CD4-positive, alpha-beta T cell (primary cell): ENCODE results near the gene AKAP12. TPM values are rescaled to one million over a fixed set of nuclear protein-coding genes. Genes with fewer than 3 reads are reported as not detected.
A peak's percentile ranks its signal among the peaks of the same experiment; 100 is the strongest.

Experiments used
- ATAC-seq: fragments of 200-7000 bp; cut with Tn5 transposase; one replicate; pipeline ENCODE4 v1.10.0; 2022; ENCODE audit warnings: mild to moderate bottlenecking; ENCODE audit not compliant: poor library complexity
- CTCF ChIA-PET: fragments of 350-600 bp; sonication (Branson Sonifier 250); formaldehyde crosslinking; loops from one replicate; lab custom pipeline; 2021; ENCODE audit warnings: antibody characterized with exemption, inconsistent platforms; lab: Charles Lee
- POLR2A ChIA-PET: fragments of 350-600 bp; sonication (Branson Sonifier 250); formaldehyde crosslinking; loops from one replicate; lab custom pipeline; 2021; ENCODE audit warnings: antibody characterized with exemption, inconsistent platforms; lab: Charles Lee
- DNase-seq, 14 experiments: peaks; one replicate each; pipeline ENCODE4 v3.0.0-alpha.2; 2013 to 2020; ENCODE audit warnings: mixed read lengths in 2 of 14
- H3K27ac ChIP-seq, 2 donors: one replicate each; pipeline versions ENCODE4 v1.5.1 to v1.7.0; 2013; ENCODE audit warnings: low read length in 2 of 2, low read depth in 1 of 2, mild to moderate bottlenecking in 1 of 2
- H3K27me3 ChIP-seq, 2 experiments: 1 replicate in 1 of 2; 2 replicates in 1 of 2; pipeline versions ENCODE4 v1.6.1 to v1.7.0; 2013; ENCODE audit warnings: low read length in 2 of 2, control low read depth in 1 of 2, mild to moderate bottlenecking in 1 of 2, moderate library complexity in 1 of 2; ENCODE audit not compliant: insufficient read depth in 2 of 2, control insufficient read depth in 1 of 2
- H3K36me3 ChIP-seq: one replicate; pipeline ENCODE4 v1.6.1; 2013; ENCODE audit warnings: low read length, control low read depth; ENCODE audit not compliant: insufficient read depth
- H3K4me1 ChIP-seq: one replicate; pipeline ENCODE4 v1.6.1; 2013; ENCODE audit warnings: low read length, control low read depth; ENCODE audit not compliant: insufficient read depth
- H3K4me3 ChIP-seq: one replicate; pipeline ENCODE4 v1.5.1; 2013; ENCODE audit warnings: mild to moderate bottlenecking, low read length, moderate library complexity
- H3K9me3 ChIP-seq, 2 experiments: 1 replicate in 1 of 2; 2 replicates in 1 of 2; pipeline versions ENCODE4 v1.6.1 to v1.7.0; 2013; ENCODE audit warnings: low read length in 2 of 2, mild to moderate bottlenecking in 2 of 2, control low read depth in 1 of 2, moderate library complexity in 1 of 2; ENCODE audit not compliant: control insufficient read depth in 1 of 2, insufficient read depth in 1 of 2
- H3K27ac Mint-ChIP-seq: one replicate; pipeline ENCODE4 v1.8.0; 2020; ENCODE audit warnings: mixed read lengths
- H3K27me3 Mint-ChIP-seq: one replicate; pipeline ENCODE4 v1.8.0; 2021; ENCODE audit warnings: mixed read lengths
- H3K36me3 Mint-ChIP-seq: one replicate; pipeline ENCODE4 v1.8.0; 2021; ENCODE audit warnings: low read depth, mixed read lengths
- H3K4me1 Mint-ChIP-seq: one replicate; pipeline ENCODE4 v1.8.0; 2021; ENCODE audit warnings: low read depth, mixed read lengths
- H3K4me3 Mint-ChIP-seq: one replicate; pipeline ENCODE4 v1.8.0; 2020; ENCODE audit warnings: mild to moderate bottlenecking, mixed read lengths
- H3K9me3 Mint-ChIP-seq: one replicate; pipeline ENCODE4 v1.8.0; 2020; ENCODE audit warnings: mixed read lengths
- intact Hi-C, 2 experiments: fragments of 100-400 bp; cut with DNase I in 1 of 2; cut with micrococcal nuclease in 1 of 2; formaldehyde crosslinking; loops; one replicate each; pipeline versions ENCODE4 v1.15.1 to v1.9.0; 2023 to 2025; cut with DNase I, micrococcal nuclease
- total RNA-seq, 174 experiments: library from RNA in 2 of 174; stranded (reverse) in 2 of 174; gene quantifications; one replicate each; pipeline ENCODE4 v1.2.3 and lab custom pipeline; 2021 to 2026
- TF ChIP-seq, protein P1 (sequence below): fragments of 200-600 bp; IDR thresholded peaks from one replicate; pipeline ENCODE4 v1.8.0; 2022; ENCODE audit warnings: antibody characterized with exemption, mild to moderate bottlenecking

AKAP12 gene
- total RNA-seq, 2 experiments from 2014 or later = 0.03 to 0.05 TPM

DNA sequence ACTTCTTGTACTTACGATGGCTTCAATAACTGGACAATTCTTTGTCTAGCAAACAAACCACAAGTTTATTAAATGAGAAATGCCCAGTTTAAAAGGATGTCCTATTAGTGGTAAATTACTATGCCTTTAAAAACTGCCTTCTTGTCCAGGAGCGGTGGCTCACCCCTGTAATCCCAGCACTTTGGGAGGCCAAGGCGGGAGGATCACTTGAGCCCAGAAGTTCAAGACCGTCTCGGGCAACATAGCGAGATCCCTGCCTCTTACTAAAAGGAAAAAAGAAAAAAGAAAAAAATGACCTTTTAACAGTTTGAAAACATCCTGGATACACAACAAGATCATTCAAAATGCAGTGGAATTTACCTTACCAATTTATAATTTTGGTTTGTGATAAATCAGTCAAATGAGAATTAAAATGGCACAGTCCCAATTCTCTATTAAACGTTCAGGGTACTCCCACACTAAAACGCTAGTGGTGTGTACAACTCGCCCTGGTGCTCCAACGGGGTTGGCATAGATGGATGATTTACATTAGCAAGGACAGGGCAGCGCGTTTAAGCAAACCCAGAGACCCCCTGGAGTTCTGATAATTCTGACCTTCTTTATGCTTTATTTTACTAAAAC, 149.3 kb downstream of the AKAP12 start:
- Histone ChIP-seq H3K27me3 (no peaks in the 10 kb centered on the region), H3K9me3 (no peaks in the 10 kb centered on the region), H3K27ac (peak overlapping the region; percentile 86 to 90), H3K4me1 (peaks cover 46% of the 10 kb centered on the region), H3K36me3 (peaks cover 6% of the 10 kb centered on the region), H3K4me3 (peak overlapping the region; percentile 88)
- TF ChIP-seq, protein P1, sequence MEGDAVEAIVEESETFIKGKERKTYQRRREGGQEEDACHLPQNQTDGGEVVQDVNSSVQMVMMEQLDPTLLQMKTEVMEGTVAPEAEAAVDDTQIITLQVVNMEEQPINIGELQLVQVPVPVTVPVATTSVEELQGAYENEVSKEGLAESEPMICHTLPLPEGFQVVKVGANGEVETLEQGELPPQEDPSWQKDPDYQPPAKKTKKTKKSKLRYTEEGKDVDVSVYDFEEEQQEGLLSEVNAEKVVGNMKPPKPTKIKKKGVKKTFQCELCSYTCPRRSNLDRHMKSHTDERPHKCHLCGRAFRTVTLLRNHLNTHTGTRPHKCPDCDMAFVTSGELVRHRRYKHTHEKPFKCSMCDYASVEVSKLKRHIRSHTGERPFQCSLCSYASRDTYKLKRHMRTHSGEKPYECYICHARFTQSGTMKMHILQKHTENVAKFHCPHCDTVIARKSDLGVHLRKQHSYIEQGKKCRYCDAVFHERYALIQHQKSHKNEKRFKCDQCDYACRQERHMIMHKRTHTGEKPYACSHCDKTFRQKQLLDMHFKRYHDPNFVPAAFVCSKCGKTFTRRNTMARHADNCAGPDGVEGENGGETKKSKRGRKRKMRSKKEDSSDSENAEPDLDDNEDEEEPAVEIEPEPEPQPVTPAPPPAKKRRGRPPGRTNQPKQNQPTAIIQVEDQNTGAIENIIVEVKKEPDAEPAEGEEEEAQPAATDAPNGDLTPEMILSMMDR = no peak
- CTCF ChIA-PET = interaction anchor here (0.9 to 1.2 kb wide), 3 partner anchors 10 to 18 kb away, joined by 3 read pairs; no protein-coding TSS in a partner anchor
- ATAC-seq (no peak), DNase-seq (peak in 4 of 14 experiments; percentile 21 to 51 (median 41))
- peaks cover 4% of the 10 kb centered on the region for H3K27me3 Mint-ChIP-seq
- no peaks in the 10 kb centered on the region for H3K9me3 Mint-ChIP-seq
- POLR2A ChIA-PET = interaction anchor here (0.8 to 4.2 kb wide), 27 partner anchors 9 to 1672 kb away, joined by 3 to 108 read pairs (median 5); partner anchors contain the start of genes FBXO5, MTHFD1L and RMND1
- intact Hi-C loops = loop anchor here (1.0 to 10.0 kb wide), 4 partner anchors 16 to 1844 kb away; partner anchors contain the start of genes FBXO5 (in 1 of the 2) and PPIL4 (in 1 of the 2)
- peak overlapping the region; percentile 93 for H3K4me3 Mint-ChIP-seq
- H3K36me3 Mint-ChIP-seq = peaks cover 28% of the 10 kb centered on the region
- H3K4me1 Mint-ChIP-seq = peaks cover 77% of the 10 kb centered on the region
- H3K27ac Mint-ChIP-seq = peak overlapping the region; percentile 97

DNA sequence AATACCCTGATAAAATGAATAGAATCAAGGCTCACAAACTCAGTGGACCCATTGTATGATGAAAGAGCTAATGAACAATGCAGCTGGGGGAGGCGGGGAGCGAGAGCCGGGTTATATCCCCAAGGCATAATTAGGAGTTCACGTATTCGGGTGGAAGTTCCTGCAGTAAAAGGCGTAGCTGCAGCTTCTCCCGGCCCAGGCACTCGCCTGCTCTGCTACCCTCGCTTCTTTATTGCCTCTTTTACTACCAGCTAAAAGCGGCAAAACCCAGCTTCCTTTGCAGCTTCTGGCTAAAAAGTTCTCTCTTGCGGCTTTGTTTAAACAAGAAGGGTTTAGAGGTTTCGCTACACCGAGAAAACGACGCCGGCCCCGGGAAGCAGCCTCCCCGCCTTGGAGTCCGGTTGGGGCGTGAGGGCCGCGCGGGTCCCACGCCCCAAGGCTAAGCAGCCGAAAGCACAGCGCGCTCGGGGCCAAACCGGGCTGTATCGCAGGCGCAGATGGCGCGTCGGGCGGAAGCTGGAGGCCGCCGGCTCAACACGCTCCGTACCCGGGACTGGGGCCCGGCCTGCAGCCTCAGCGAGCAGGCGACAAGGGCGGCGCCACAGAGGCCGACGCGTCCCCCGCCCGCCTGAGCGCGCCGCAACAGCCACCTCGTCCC, 150.0 kb downstream of the AKAP12 start:
- DNase-seq = peak in 2 of 14 experiments; percentile 55 to 60
- peak; percentile 65 for ATAC-seq
- peaks cover 51% of the 10 kb centered on the region for H3K4me1 ChIP-seq

More for the DNA sequence above, 150.0 kb downstream of the AKAP12 start:
- ChIA-PET POLR2A (interaction anchor here (0.5 to 4.2 kb wide), 33 partner anchors 9 to 1673 kb away, joined by 3 to 108 read pairs (median 4); partner anchors contain the start of genes FBXO5, MTHFD1L and RMND1), CTCF (interaction anchor here (0.7 to 1.2 kb wide), 4 partner anchors 16 to 62 kb away, joined by 3 to 6 read pairs (median 3); partner anchors contain the start of gene RMND1)
- Mint-ChIP-seq H3K4me3 (peak overlapping the region; percentile 93), H3K27me3 (peaks cover 4% of the 10 kb centered on the region), H3K36me3 (peaks cover 23% of the 10 kb centered on the region), H3K4me1 (peaks cover 76% of the 10 kb centered on the region), H3K27ac (peak overlapping the region; percentile 97), H3K9me3 (no peaks in the 10 kb centered on the region)
- H3K27me3 ChIP-seq = no peaks in the 10 kb centered on the region
- H3K36me3 ChIP-seq = no peaks in the 10 kb centered on the region
- TF ChIP-seq, protein P1 = no peak
- H3K9me3 ChIP-seq = no peaks in the 10 kb centered on the region
- intact Hi-C loops = loop anchor here (1.0 to 10.0 kb wide), 5 partner anchors 16 to 1845 kb away; partner anchors contain the start of genes RMND1 (in 2 of the 2), FBXO5 (in 1 of the 2) and PPIL4 (in 1 of the 2)
- peak overlapping the region; percentile 86 to 90 for H3K27ac ChIP-seq
- peak overlapping the region; percentile 88 for H3K4me3 ChIP-seq
